ENCODE results near the gene OSBPL9. TPM values are rescaled to one million over a fixed set of nuclear protein-coding genes. Genes with fewer than 3 reads are reported as not detected.

OSBPL9 gene
- total and polyA plus RNA-seq, 2 donors (not counting 1 experiment from before 2014, with no cell fraction given), result 23.1 to 59.6 TPM

- ATAC-seq (ENCODE audit: low read depth), result no peak
- CTCF ChIA-PET, result no interaction called here
- Mint-ChIP-seq H3K27me3 (no peaks in the 10 kb centered on the region), H3K9me3 (ENCODE audit: insufficient read depth) (no peaks in the 10 kb centered on the region), H3K4me1 (peaks cover 4% of the 10 kb centered on the region), H3K4me3 (no peak overlapping the region), H3K27ac (no peak overlapping the region)
- WGBS (ENCODE audit: insufficient coverage), result 94% methylated on average over 15 of the region's 15 CpGs
- no peak overlapping the region for H3K27ac ChIP-seq (ENCODE audit: low read length in 2 of 2)
- H3K36me3 ChIP-seq (replicated peaks in 1 of 2; ENCODE audit: control extremely low read depth in 1 of 2, control insufficient read depth in 1 of 2, extremely low read depth in 1 of 2, insufficient read depth in 2 of 2, low read length in 1 of 2), result no peaks in the 10 kb centered on the region
- peaks cover 37% of the 10 kb centered on the region for H3K79me2 ChIP-seq (ENCODE audit: control insufficient read depth, insufficient read depth, low read length)
- no peak overlapping the region for H3K4me3 ChIP-seq (ENCODE audit: control extremely low read depth in 1 of 5, extremely low read depth in 1 of 5, insufficient read depth in 1 of 5, low read depth in 2 of 5, low read length in 4 of 5)
- intact Hi-C loops (cut with micrococcal nuclease), result no loop called here
- no peaks in the 10 kb centered on the region for H3K4me1 ChIP-seq (ENCODE audit: control insufficient read depth in 2 of 2, insufficient read depth in 2 of 2, low read length in 2 of 2)
- peaks cover 37% of the 10 kb centered on the region for H4K20me1 ChIP-seq (ENCODE audit: control insufficient read depth, insufficient read depth, low read length, poor library complexity, severe bottlenecking)
- H2AFZ ChIP-seq (ENCODE audit: insufficient read depth, low read depth, low read length, poor library complexity, severe bottlenecking), result no peak overlapping the region
- TF ChIP-seq CTCF (IDR thresholded peaks at IDR 0.05) (no peak), EZH2 (IDR thresholded peaks at IDR 0.05; ENCODE audit: borderline replicate concordance, insufficient read depth, low read depth, low read length, poor library complexity, severe bottlenecking) (no peak)
- no peak overlapping the region for H3K4me2 ChIP-seq (replicated peaks; ENCODE audit: low read depth, low read length, poor library complexity, severe bottlenecking)
- peaks cover 0 to 3% (median 0%) of the 10 kb centered on the region in 3 donors for H3K9me3 ChIP-seq (ENCODE audit: control extremely low read depth in 1 of 3, control insufficient read depth in 2 of 3, insufficient read depth in 1 of 3, low read length in 2 of 3)
- no peaks in the 10 kb centered on the region for H3K27me3 ChIP-seq (replicated peaks in 1 of 4; ENCODE audit: control extremely low read depth in 1 of 4, control insufficient read depth in 3 of 4, insufficient read depth in 4 of 4, low read length in 3 of 4)
- DNase-seq, result no peak
- no peak overlapping the region for H3K9ac ChIP-seq (ENCODE audit: low read length)
- POLR2A ChIA-PET, result no interaction called here
These were observed 92.2 kb downstream of the OSBPL9 start for GRCh38 chr1:51708911-51709760.

DNA sequence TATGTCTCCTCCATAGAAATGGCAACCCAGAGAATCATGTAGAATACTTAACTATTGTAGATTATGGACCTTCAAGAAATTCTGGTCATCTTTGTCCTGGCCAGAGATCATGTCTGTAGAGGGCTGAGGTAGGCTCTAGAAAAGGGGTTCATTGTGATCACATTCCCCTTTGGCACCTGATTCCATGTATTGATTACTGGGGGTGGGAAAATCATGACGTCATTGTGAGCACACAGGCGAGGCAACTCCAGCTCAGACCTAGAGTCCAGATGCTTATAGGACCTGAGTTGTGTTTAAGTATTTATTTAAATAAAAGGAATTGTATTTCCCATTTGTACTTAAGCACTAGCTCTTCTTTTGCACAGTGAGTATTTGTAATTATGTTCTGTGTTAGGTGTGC lies 93.1 kb downstream of the OSBPL9 start:
- H3K4me2 ChIP-seq (replicated peaks; ENCODE audit: low read depth, low read length, poor library complexity, severe bottlenecking), result no peak overlapping the region

More for the DNA sequence above, 93.1 kb downstream of the OSBPL9 start:
- no peaks in the 10 kb centered on the region for H3K36me3 ChIP-seq (replicated peaks in 1 of 2; ENCODE audit: control extremely low read depth in 1 of 2, control insufficient read depth in 1 of 2, extremely low read depth in 1 of 2, insufficient read depth in 2 of 2, low read length in 1 of 2)
- H3K4me3 ChIP-seq (ENCODE audit: control extremely low read depth in 1 of 5, extremely low read depth in 1 of 5, insufficient read depth in 1 of 5, low read depth in 2 of 5, low read length in 4 of 5), result no peak overlapping the region
- no peak overlapping the region for H3K4me3 Mint-ChIP-seq
- peaks cover 37% of the 10 kb centered on the region for H3K79me2 ChIP-seq (ENCODE audit: control insufficient read depth, insufficient read depth, low read length)
- no peak for DNase-seq
- ATAC-seq (ENCODE audit: low read depth), result no peak
- H3K9me3 ChIP-seq (ENCODE audit: control extremely low read depth in 1 of 3, control insufficient read depth in 2 of 3, insufficient read depth in 1 of 3, low read length in 2 of 3), result peaks cover 0 to 2% (median 0%) of the 10 kb centered on the region in 3 donors
- H3K27me3 ChIP-seq (replicated peaks in 1 of 4; ENCODE audit: control extremely low read depth in 1 of 4, control insufficient read depth in 3 of 4, insufficient read depth in 4 of 4, low read length in 3 of 4), result no peaks in the 10 kb centered on the region
- intact Hi-C loops (cut with micrococcal nuclease), result no loop called here
- H3K27me3 Mint-ChIP-seq, result no peaks in the 10 kb centered on the region
- no peak overlapping the region for H2AFZ ChIP-seq (ENCODE audit: insufficient read depth, low read depth, low read length, poor library complexity, severe bottlenecking)
- CTCF ChIA-PET, result no interaction called here
- peaks cover 4% of the 10 kb centered on the region for H3K4me1 Mint-ChIP-seq
- no peak overlapping the region for H3K9ac ChIP-seq (ENCODE audit: low read length)
- no peaks in the 10 kb centered on the region for H3K9me3 Mint-ChIP-seq (ENCODE audit: insufficient read depth)
- TF ChIP-seq EZH2 (IDR thresholded peaks at IDR 0.05; ENCODE audit: borderline replicate concordance, insufficient read depth, low read depth, low read length, poor library complexity, severe bottlenecking) (no peak), CTCF (IDR thresholded peaks at IDR 0.05) (no peak)
- H4K20me1 ChIP-seq (ENCODE audit: control insufficient read depth, insufficient read depth, low read length, poor library complexity, severe bottlenecking), result peaks cover 33% of the 10 kb centered on the region
- no peaks in the 10 kb centered on the region for H3K4me1 ChIP-seq (ENCODE audit: control insufficient read depth in 2 of 2, insufficient read depth in 2 of 2, low read length in 2 of 2)
- H3K27ac ChIP-seq (ENCODE audit: low read length in 2 of 2), result no peak overlapping the region
- no CpG with 5 or more reads among the region's 2 CpGs for WGBS (ENCODE audit: insufficient coverage)
- H3K27ac Mint-ChIP-seq, result no peak overlapping the region
- POLR2A ChIA-PET, result no interaction called here

All from B cell (primary cell).